ENCODE results near the gene SHC2.
"Not testable (repeated sequence)": the region's sequence is repeated elsewhere in the genome, so short reads cannot be mapped to it uniquely, and the experiment has no call there.

The SHC2 gene

GRCh38 chr19:483332-484072 is 22.7 kb upstream of the SHC2 start:
- Histone ChIP-seq H3K4me3 (ENCODE audit: low read length) (no peak overlapping the region), H3K9me2 (replicated peaks; ENCODE audit: control insufficient read depth, low read length) (no peaks in the 10 kb centered on the region), H3K4me2 (ENCODE audit: low read length) (no peak overlapping the region), H3K9me3 (ENCODE audit: control insufficient read depth, insufficient read depth, low read length) (peaks cover 33% of the 10 kb centered on the region), H3K27ac (ENCODE audit: low read depth, low read length) (no peak overlapping the region), H3K79me2 (ENCODE audit: control insufficient read depth, low read length) (peaks cover 3% of the 10 kb centered on the region; the same call in 1 of the 2 replicates), H3K27me3 (ENCODE audit: control insufficient read depth, low read length) (no peaks in the 10 kb centered on the region), H3K36me3 (ENCODE audit: control insufficient read depth, low read length) (peaks cover under 1% of the 10 kb centered on the region; the same call in 1 of the 2 replicates), H3F3A (ENCODE audit: control insufficient read depth, insufficient read depth) (peaks cover 24% of the 10 kb centered on the region), H3K4me1 (ENCODE audit: control insufficient read depth, low read length) (peaks cover 7% of the 10 kb centered on the region), H4K20me1 (ENCODE audit: control insufficient read depth, insufficient read depth, low read depth, low read length) (no peaks in the 10 kb centered on the region)
- TF ChIP-seq, protein P1, sequence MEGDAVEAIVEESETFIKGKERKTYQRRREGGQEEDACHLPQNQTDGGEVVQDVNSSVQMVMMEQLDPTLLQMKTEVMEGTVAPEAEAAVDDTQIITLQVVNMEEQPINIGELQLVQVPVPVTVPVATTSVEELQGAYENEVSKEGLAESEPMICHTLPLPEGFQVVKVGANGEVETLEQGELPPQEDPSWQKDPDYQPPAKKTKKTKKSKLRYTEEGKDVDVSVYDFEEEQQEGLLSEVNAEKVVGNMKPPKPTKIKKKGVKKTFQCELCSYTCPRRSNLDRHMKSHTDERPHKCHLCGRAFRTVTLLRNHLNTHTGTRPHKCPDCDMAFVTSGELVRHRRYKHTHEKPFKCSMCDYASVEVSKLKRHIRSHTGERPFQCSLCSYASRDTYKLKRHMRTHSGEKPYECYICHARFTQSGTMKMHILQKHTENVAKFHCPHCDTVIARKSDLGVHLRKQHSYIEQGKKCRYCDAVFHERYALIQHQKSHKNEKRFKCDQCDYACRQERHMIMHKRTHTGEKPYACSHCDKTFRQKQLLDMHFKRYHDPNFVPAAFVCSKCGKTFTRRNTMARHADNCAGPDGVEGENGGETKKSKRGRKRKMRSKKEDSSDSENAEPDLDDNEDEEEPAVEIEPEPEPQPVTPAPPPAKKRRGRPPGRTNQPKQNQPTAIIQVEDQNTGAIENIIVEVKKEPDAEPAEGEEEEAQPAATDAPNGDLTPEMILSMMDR (IDR thresholded peaks at IDR 0.05; ENCODE audit: low read depth, low read length, poor library complexity, severe bottlenecking), result no peak
- TF ChIP-seq EZH2phosphoT487 (IDR thresholded peaks at IDR 0.05; ENCODE audit: borderline replicate concordance, low read length), result no peak

GRCh38 chr19:482186-483041 is 21.6 kb upstream of the SHC2 start:
- Histone ChIP-seq H3K4me1 (ENCODE audit: control insufficient read depth, low read length) (0 out of 2 replicates have a peak, but pooled peaks cover under 1% of the 10 kb centered on the region), H3K27ac (ENCODE audit: low read depth, low read length) (no peak overlapping the region), H3K9me2 (replicated peaks; ENCODE audit: control insufficient read depth, low read length) (no peaks in the 10 kb centered on the region), H3K4me3 (ENCODE audit: low read length) (no peak overlapping the region), H3K27me3 (ENCODE audit: control insufficient read depth, low read length) (no peaks in the 10 kb centered on the region), H3F3A (ENCODE audit: control insufficient read depth, insufficient read depth) (peaks cover 21% of the 10 kb centered on the region), H3K36me3 (ENCODE audit: control insufficient read depth, low read length) (no peaks in the 10 kb centered on the region), H4K20me1 (ENCODE audit: control insufficient read depth, insufficient read depth, low read depth, low read length) (no peaks in the 10 kb centered on the region), H3K79me2 (ENCODE audit: control insufficient read depth, low read length) (no peaks in the 10 kb centered on the region), H3K4me2 (ENCODE audit: low read length) (no peak overlapping the region), H3K9me3 (ENCODE audit: control insufficient read depth, insufficient read depth, low read length) (peaks cover 30% of the 10 kb centered on the region)
- TF ChIP-seq, protein P1 (IDR thresholded peaks at IDR 0.05; ENCODE audit: low read depth, low read length, poor library complexity, severe bottlenecking), result no peak
- TF ChIP-seq EZH2phosphoT487 (IDR thresholded peaks at IDR 0.05; ENCODE audit: borderline replicate concordance, low read length), result no peak

DNA sequence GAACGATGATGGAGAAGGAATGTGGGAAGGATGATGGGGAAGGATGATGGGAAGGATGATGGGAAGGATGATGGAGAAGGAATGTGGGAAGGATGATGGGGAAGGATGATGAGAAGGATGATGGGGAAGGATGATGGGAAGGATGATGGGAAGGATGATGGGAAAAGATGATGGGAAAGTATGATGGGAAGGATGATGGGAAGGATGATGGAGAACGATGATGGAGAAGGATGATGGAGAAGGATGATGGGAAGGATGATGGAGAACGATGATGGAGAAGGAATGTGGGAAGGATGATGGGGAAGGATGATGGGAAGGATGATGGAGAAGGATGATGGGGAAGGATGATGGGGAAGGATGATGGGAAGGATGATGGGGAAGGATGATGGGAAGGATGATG is 20.3 kb upstream of the SHC2 start:
- H3K9me3 ChIP-seq (ENCODE audit: control insufficient read depth, insufficient read depth, low read length), result peaks cover 30% of the 10 kb centered on the region
- H3K36me3 ChIP-seq (ENCODE audit: control insufficient read depth, low read length); H3K4me2 ChIP-seq (ENCODE audit: low read length); H3K9me2 ChIP-seq (replicated peaks; ENCODE audit: control insufficient read depth, low read length); H3K4me1 ChIP-seq (ENCODE audit: control insufficient read depth, low read length); H3K27me3 ChIP-seq (ENCODE audit: control insufficient read depth, low read length); H3K79me2 ChIP-seq (ENCODE audit: control insufficient read depth, low read length); H4K20me1 ChIP-seq (ENCODE audit: control insufficient read depth, insufficient read depth, low read depth, low read length); H3K27ac ChIP-seq (ENCODE audit: low read depth, low read length); H3K4me3 ChIP-seq (ENCODE audit: low read length): not testable (repeated sequence)
- H3F3A ChIP-seq (ENCODE audit: control insufficient read depth, insufficient read depth), result peaks cover 21% of the 10 kb centered on the region
